ENCODE results near the gene DDHD1.
"Not testable (repeated sequence)": the region's sequence is repeated elsewhere in the genome, so short reads cannot be mapped to it uniquely, and the experiment has no call there.

Gene DDHD1

DNA sequence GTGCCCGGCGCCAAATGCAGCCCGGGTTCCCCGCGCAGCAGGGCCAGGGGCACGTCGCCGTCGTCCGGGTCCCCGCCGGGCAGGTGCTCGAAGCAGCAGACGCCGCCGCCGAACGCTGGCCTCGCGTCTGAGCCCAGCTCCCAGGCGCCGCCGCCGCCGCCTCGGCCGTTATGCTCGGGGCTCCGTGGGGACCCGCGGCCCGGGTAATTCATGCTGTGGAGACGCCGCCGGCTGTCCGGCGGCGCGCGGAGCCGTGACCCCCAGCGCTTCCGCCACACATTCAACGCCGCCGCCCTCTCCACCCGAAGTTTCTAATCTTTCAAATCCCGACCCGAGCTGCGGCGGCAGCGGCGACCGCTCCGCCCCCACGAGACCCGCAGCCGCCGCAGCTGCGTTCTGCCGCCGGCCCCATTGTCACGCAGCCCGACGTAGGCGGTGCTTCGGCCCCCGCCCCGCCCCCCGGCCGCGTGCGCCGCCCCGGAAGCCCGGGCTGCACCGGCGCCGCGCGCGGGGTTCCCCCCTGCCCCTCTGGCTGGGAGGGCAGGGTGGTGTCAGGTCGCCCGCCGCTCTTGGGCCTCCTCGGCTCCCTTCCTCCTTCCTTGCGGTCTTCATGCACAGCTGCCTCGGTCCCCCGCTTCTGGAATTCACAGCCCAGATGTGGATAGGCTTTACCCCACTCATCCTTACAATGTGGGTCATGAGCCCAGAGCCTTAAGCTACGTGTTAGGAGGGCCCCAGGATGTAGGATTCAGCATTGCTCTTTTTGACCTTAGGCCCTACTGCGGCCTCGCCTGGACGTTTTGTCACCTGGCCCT lies at the start of gene DDHD1:
TSS of gene DDHD1 (minus strand) at position 437 of the 815 bp plus-strand sequence. CDS start at position 212, 225 bp downstream.
- peak; percentile 91 for DNase-seq

DNA sequence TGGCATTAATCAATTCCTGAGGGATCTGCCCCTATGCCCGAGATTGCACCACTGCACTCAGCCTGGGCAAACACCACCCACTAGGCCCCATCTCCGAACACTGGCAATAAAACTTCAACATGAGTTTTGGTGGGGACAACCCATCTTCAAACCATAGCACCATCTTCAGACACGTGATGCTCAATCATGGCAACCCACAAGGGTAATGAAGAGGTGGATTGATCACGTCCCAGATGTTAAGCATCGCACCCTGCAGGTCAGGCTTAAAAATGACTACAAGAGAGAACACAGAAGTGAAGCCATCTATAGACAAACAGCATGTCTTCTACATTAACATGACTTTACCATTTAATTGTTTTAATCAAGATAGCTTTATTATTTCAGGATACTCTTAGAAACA lies 42.8 kb upstream of the DDHD1 start:
- no peak for DNase-seq

DNA sequence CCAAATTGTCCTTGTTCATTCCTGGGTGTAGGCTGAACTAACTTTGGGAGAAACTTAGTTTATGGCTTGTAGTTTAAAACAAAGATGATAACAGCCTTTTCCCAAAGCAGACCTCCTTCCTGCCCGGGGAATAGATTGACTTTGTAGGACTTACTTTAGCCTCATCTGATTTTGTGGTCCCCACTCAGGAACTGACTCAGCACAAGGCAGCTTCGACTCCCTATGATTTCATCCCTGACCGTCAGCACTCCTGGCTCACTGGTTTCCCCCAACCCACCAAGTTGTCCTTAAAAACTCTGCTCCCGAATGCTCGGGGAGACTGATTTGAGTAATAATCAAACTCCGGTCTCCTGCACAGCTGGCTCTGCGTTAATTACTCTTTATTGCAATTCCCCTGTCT lies 40.1 kb upstream of the DDHD1 start:
- DNase-seq = no peak

DNA sequence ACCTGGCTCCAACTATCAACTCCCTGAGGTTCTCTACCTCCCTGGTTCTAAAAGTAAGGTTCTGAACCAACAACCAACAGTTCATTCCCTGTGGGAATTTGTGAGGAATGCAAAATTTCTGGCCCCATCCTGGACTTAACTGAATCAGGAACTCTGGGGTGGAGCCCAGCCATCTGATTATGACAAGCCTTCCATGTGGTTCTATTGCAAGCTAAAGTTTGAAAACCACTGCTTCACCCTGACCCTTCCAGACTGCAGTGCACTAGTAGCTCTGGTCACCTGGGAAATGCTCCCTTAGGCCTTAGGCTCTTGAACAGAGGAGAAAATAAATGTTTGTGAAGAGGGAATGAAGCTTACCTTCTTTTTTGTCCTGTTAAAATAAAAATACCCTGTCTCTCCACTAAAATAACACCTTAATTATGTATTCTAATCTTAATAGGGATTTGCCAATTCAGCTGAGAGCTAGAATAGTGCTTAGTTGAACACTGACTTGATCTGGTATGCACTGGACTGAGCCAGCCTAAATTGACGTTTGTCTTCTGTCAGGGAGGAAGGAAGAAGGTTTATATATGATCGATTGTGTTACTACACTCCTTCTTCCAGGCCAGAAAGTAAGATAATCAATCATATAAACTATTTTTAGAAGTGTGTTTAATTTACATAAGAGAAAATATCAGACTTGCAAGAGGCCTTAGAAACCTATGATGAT lies 39.1 kb upstream of the DDHD1 start:
- DNase-seq = no peak

DNA sequence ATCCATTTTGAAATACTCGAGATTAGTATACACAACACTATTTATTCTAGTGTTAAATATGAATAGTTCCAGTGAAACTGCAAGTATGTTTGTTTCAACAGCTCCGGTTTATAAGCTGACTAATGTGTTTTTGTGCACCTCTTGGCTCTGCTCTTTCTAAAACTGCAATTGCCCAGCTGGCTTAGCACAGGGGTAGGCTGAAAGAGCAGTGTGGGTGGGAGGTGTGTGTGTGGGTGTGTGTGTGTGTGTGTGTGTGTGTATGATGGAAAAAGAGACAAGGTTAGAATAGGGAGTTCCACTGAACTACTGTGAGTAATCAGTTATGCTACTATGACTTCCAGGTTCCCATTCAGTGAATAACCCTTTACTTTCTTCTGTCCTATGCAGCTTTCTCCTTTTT lies 37.8 kb upstream of the DDHD1 start:
- DNase-seq = peak; percentile 68

DNA sequence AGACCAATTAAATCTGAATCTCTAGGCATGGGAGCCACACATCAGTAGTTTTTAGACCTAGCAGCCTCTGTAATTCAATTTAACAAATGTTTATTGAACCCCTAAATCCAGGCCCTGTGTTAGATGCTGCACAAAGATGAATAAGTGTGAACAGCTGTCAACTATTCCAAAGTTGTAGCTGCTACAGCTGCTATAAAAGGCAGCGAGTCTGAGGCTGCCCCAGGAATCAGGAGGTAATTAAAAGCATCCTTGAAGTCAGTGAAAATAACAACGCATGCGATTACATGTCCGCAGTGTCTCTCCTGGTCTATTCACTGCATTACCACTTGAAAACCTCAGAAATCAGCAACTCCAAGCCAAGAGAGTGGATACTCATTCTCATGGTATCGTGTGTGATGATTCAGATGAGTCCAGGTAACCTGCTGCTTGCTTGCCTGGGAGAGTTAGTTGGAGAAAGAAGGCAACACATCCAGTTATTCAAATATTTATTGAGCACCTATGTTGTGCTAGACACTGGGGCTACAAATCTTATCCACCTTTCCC lies 34.9 kb upstream of the DDHD1 start:
- DNase-seq = no peak

DNA sequence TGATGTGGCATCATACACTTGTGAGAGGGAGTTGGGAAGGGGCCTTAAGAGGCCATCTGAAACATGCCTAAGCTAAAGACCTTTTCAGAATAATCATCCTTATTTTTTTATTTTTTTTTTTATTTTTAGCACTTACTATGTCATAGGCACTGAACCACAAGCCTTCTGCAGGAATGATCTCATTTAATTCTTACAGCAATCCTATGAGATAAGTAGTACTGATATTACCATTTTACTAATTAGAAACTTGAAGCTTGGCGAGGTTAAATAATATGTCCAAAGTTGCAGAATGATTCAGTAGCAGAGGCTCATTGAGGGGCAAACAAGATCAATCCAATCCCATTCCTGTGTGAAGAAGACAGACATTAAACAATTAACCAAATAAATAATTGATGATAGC lies 33.4 kb upstream of the DDHD1 start:
- DNase-seq = no peak

DNA sequence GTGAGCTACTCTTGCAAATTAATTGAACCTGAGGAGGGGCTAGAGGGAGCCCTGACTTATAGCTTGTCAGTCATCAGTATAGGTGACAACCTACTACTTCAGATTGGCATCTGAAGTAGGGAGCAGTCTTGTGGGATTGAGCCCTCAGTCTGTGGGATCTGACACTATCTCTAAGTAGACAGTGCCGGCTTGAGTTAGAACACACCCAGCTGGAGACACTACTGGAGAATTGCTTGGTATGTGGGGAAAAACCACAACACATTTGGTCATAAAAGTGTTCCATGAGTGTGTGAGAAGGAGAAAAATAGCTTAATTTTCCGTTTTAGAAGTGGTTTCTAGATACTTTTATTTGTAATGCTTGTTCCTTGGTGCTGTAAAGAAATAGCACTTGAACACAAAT lies 30.5 kb upstream of the DDHD1 start:
- no peak for DNase-seq

DNA sequence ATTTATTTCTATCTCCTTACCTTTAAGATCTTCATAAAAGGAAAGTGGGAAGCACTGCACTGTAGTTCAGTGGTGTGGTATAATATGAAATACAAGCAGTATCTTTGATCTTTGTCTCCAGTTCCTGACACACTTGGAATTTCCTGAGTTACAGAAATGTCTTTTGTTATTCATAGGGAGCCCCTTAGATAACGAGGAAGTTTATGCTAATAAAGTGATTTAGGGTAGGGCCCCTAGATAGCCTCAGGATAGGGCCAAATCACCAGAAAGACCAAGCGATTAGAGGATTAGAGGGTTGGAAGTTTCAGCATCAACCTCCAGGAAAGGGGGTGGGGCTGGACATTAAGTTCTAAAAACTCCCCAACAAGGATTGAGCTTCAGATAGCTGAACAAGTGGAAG lies 29.9 kb upstream of the DDHD1 start:
- no peak for DNase-seq

DNA sequence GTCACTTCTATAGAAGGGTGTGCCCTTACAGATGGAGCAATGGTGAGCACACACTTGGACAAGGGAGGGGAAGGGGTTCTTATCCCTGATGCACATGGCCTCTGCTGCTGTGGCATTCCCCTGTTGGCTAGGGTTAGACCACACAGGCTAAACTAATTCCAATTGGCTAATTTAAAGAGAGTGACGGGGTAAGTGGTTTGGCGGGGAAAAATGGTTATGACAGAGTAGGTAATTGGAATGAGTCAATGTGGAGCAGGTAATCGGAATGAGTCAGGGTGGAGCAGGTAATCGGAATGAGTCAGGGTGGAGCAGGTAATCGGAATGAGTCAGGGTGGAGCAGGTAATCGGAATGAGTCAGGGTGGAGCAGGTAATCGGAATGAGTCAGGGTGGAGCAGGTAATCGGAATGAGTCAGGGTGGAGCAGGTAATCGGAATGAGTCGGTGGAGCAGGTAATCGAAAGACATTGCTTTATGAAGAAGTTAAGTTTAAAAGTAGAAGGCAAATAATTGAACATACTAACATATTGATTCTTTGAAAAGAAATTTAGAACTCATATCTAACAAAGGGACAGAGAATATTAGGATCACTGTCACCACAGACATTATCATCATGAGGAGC lies 28.4 kb upstream of the DDHD1 start:
- DNase-seq = peak; percentile 64

DNA sequence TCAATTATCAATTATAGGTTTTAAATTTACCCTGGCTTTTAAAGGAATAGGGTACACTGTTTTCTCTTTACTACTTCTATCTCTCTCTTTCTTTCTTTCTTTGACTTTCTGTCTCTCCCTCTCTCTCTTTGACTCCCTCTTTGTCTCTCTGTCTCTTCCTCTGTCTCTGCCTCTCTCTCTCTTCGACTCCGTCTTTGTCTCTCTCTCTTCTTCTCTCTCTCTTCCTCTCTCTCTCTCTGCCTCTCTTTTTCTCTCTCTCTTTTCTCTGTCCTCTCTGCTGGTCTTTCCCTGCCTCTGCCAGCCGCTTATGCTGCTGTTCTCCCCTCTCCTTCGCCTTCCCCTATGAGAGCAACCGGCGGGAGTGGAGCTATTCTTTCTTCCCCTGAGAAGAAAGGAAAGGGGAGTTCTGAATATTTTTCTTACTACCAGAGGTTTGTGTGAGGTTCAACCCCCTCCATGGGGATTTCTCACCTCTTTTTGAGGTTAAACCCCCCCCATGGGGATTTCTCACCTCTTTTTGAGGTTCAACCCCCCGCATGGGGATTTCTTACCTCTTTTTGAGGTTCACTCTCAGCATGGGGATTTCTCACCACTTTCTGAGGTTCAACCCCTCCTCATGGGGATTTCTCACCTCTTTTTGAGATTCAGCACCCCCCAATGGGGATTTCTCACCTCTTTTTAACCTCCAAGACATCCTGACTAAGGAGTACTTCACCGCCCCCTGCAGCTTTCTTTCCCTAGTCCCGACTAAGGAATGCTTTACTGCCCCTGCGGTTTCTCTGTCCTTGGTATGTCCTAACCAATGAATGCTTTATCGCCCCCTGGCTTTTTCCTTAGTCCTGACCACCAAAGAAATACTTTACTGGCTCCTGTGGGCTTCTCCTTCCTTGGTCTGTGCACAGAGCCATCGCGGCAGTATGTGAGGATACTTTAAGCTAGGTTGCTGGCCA lies 27.4 kb upstream of the DDHD1 start:
- peak; percentile 54 for DNase-seq

DNA sequence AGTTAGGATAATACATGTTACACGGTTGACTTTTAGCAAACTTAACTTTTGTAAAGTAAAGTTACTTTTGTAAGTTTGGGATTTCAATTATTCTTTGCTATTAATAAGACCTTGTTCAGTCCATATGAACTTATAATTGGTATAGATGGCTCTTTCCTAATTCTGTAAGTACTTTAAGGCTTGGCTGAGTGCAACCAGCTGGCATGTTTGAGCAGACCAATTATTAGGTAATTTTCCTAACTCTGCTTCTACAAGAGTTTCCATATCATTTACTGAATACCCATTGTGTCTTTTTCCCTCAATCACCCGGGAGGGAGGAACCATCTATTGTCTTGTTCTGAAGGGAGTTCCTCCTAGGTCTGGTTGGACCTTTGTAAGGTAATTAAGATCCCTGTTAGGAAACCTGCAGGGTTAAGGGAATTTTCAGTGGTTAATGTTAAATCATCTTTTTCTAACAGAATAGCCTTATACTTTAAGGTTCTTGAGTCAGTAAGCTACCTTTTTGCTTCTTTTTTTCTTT lies 26.4 kb upstream of the DDHD1 start:
- DNase-seq = not testable (repeated sequence)

DNA sequence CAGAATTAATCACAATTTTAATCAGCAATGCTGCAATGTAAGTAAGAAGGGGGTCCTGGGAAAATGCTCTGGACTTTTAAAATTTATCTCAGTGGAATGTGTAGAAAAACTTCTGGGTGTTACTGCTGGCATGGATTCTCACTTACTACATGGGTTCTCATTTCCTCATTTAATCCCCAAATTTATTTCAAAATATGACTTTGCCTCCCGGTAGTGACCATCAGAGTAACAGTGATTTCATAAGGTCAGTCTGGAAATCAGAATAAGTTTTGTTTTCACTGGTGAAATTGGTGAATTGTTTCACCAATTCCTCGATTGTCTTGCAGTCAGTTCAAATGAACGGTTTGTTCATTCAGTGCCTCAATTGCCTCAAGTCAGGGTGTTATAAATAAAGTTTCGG lies 22.3 kb upstream of the DDHD1 start:
- DNase-seq = no peak

DNA sequence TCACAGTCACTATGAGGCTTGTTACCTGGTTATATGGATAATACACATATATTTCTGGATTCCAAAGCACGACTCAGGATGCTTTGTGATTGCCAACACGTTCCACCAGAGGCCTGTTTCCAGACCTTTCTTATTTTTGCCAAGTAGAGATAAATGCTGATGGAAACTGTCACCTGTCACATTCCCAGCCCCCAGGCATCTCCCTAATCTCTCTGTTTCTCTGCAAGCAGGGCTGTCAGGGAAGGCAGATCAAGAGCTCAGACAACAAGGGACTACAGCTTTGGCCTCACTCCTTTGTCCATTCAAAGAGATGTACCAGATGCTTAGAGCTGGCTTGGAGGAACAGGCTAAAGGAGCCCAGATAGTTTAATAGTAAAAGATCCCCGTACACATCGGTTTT lies 21.8 kb upstream of the DDHD1 start:
- DNase-seq = no peak

DNA sequence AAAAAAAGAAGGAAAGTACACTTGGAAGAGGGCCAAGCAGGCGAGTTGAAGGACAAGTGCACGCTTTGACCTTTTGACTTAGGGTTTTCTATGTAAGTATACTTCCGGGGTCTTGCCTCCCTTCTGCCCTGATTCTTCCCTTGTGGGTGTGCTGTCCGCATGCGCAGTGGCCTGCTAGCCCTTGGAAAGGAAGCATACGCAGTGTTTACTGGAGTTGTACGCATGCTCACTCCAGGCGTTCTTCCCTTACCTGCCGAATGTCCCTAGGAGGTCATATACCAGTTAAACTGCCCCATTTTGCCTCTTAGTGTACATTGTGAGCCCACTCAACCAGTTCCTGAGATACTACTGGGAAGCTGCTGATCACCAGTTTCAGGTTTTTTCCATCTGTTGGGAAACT lies 15.7 kb upstream of the DDHD1 start:
- DNase-seq = no peak

DNA sequence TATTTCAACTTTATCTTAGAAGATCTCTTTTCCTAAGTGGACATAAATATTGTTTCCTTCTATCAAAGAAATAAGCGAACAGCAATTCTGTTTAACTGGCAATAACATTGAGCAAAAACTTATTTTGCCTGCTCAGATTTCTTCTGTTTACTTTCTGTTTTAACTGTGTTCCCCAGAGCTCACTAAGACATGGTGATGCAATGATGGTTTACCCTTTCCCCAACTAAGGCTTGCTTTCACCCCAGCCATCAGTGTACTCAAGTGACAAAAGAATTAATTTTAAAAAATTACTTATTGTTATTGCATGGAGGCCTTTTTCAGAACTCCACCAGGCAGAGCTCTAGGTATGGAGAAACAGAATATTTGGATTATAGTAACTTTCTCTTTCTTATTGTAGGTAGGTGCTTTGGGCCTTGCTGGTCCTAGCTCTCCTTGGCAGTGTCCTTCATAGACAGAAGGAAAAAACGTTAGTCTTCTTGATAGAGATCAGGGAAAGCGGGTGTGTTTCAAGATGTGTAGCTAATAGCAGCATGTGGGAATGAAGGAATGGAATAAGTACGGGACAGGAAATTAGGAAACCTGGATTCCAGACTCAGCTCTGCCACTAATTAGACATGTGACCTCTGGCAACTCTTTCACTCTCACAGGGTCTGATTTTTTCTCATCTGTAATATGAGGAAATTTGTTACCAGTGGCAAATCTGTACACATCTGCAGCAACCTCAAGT lies 14.6 kb upstream of the DDHD1 start:
- no peak for DNase-seq

DNA sequence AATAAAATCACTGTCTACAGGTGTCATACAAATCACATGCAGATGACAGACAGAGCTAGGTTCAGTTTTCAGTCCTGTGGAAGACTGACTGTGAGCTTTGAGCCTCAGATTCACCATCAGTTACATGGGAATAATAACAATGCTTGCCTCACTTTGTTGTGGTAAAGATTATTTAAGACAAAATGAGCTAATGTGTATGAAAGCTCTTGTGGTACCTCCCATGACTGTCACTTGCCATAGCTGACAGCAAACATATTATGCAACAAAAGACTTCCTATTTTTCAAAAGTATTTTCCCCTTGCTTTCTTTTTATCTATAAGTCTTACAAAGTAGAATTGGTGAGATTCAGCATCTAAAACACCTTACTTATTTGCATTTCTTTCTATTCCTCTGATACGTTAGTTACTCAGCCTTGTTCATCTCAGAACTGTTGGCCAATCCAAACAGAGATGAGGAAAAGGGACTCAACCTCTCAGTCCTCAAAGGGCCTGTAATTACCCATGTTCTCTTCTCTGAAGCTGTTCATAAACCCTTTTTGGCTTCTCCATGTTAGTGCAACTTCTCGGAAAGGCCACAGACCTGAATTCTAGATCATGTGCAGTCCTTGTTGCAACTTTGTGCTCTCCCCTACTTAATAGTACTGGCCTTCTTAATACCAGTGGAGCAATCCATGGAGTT lies 8.8 kb upstream of the DDHD1 start:
- no peak for DNase-seq

DNA sequence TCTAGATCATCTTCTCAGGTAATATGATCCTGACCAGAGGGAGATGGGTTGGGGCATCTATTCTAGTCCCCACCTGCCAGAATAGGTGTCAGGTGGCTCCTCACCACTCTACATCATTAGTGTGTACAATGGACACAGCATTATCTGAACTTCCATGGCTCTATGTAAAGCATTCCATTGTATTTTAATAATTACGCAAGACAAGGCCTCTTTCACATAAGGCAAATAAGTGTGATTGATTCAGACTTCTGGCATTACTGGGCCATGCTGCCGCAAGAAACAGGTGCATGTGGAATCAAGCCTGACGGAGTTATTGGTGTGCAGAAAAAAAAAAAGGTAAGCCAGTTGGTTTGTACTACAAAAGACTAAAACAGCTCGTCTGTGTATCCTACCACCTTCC lies 3.1 kb upstream of the DDHD1 start:
- no peak for DNase-seq

DNA sequence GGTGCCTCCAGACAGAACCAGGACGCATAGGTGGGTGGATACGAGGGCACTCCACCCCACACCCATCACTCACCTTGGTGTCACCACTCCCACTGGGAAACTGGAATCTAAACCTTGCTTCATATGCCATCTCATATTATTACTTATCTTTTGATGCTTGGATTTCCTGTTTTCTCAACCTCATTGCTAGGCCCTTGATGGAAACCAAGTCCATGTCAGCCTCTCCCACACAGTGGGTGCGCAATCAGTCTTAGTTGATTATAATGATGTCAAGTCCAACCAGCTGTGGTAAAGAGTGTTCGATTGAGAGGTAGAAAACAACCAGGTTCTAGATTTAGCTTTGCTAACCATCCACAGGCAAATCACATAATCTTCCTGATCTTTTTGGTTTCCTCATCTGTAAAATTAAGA lies 584 bp upstream of the DDHD1 start:
- DNase-seq = peak; percentile 38

DNA sequence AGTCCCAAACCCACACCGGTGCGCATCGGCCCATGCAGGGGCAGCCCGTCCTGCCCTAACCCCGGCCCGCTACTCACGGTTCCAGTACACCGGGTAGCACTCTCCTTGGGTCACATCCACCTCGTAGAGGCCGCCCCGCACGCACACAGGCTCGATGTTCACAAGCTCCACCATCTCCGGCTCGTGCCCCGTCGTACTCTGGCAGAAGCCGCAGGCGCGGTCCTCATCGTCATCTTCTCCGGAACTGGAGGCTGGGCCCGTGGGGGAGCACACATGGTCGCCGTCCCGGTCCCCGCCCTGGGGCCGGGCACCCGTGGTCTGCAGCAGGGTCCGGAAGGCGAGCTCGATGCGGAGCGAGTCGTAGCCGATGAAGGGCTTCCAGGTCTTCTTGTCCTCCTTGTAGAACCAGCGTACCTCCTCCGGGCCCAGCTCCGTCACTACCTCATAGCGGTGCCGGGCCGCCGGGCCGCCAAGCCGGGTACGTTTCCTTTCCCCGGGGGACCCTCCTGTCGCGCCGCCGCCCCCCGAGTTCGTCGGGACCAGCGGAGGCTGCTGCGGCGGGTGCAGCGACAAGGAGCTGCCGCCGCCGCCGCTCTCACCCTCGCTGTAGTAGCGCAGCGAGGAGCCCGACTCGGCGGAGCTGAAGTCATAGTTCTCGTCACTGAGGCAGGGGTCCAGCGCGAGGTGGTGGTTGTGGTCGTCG lies 788 bp downstream of the DDHD1 start:
- DNase-seq = peak; percentile 72

Data from activated CD4-positive, alpha-beta T cell treated with anti-CD3 and anti-CD28 coated beads, Interleukin-2, Interleukin-6, amounts not matched to agents 100 ng/mL and 50 ng/mL, durations not matched to agents 16 hours and 8 hours (primary cell).